ENCODE data around the gene TNFRSF1A. TPM values are rescaled to one million over a fixed set of nuclear protein-coding genes. Genes with fewer than 3 reads are reported as not detected.
A peak's percentile ranks its signal among the peaks of the same experiment; 100 is the strongest.

The TNFRSF1A gene
- total RNA-seq, 1 donor from 2014 or later = 79.1 TPM

DNA sequence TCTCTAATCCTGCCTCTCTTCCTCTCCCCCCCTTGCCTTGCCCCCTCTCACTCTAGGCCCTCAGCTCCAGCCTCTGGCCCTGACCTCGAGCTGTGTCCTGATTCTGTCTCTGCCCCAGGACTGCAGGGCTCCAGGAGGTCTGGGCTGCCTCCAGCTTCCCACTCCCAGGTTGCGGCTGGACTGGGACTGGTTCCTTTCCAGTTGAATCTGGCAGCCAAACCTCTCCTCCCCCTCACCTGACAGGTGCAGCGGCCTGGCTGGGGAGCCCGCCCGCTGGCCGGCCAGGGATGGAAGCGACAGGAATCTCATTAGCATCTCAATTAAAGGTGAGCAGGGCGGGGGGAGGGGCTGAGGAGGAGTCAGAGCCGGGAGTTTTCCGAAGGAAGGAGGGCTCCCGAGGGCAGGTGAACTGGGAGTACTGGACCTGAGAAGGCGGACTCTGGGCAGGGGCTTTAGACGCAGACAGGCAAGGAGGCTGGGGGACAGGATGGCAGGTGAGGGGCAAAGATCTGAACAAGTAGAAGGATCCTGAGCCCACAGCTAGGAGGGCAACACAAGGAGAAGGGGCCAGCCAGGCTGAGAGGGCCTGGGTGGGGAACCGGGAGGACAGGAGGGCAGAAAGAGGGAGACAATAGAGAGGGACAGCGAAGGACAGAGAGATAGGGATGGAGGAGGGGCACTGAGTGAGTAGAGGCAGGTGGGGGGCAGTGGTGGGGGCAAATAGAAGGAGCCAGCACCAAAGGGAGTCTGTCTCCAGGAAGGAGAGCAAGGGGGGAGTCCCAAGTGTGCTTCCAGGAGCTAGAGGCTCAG lies 33.6 kb upstream of the TNFRSF1A start, which contains the start of gene SCNN1A:
SCNN1A (minus strand) TSS at position 295 of the 810 bp plus-strand sequence. CDS start 780 bp downstream, outside the sequence.
- DNase-seq (ENCODE audit: extremely low spot score, unreplicated experiment) = no peak
- Mint-ChIP-seq H3K9me3 (no peaks in the 10 kb centered on the region), H3K4me3 (peak within 1 kb of the TSS; percentile 86), H3K27me3 (peaks cover 3% of the 10 kb centered on the region), H3K27ac (peak within 1 kb of the TSS; percentile 96), H3K36me3 (peaks cover 7% of the 10 kb centered on the region), H3K4me1 (ENCODE audit: unreplicated experiment) (peaks cover 27% of the 10 kb centered on the region)
- TF ChIP-seq, protein P1, sequence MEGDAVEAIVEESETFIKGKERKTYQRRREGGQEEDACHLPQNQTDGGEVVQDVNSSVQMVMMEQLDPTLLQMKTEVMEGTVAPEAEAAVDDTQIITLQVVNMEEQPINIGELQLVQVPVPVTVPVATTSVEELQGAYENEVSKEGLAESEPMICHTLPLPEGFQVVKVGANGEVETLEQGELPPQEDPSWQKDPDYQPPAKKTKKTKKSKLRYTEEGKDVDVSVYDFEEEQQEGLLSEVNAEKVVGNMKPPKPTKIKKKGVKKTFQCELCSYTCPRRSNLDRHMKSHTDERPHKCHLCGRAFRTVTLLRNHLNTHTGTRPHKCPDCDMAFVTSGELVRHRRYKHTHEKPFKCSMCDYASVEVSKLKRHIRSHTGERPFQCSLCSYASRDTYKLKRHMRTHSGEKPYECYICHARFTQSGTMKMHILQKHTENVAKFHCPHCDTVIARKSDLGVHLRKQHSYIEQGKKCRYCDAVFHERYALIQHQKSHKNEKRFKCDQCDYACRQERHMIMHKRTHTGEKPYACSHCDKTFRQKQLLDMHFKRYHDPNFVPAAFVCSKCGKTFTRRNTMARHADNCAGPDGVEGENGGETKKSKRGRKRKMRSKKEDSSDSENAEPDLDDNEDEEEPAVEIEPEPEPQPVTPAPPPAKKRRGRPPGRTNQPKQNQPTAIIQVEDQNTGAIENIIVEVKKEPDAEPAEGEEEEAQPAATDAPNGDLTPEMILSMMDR (conservative IDR thresholded peaks at IDR 0.05) = no peak

DNA sequence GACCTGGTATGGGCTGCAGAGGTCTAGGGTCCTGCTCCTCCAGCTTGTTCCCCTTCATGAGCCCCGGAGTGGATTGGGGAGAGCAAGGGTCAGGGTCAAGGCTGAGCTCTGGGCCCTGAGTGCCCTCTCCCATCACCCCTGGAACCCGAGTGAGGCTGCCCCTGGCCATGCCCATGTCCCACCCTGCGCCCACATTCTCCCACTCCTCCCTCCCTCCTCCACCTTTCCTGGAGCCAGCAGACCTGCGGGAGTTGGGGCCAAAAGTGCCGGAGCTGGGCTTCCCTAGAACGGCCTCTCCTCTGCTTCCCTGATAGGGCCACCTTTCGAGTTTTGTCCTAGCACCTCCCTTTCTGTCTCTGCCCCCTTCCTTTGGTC lies 32.9 kb upstream of the TNFRSF1A start:
- Mint-ChIP-seq H3K27ac (peak overlapping the region; percentile 92), H3K4me1 (ENCODE audit: unreplicated experiment) (peaks cover 28% of the 10 kb centered on the region), H3K9me3 (no peaks in the 10 kb centered on the region), H3K27me3 (peaks cover 3% of the 10 kb centered on the region), H3K4me3 (peak overlapping the region; percentile 86), H3K36me3 (peaks cover 7% of the 10 kb centered on the region)
- TF ChIP-seq, protein P1 (conservative IDR thresholded peaks at IDR 0.05) = no peak
- DNase-seq (ENCODE audit: extremely low spot score, unreplicated experiment) = no peak

DNA sequence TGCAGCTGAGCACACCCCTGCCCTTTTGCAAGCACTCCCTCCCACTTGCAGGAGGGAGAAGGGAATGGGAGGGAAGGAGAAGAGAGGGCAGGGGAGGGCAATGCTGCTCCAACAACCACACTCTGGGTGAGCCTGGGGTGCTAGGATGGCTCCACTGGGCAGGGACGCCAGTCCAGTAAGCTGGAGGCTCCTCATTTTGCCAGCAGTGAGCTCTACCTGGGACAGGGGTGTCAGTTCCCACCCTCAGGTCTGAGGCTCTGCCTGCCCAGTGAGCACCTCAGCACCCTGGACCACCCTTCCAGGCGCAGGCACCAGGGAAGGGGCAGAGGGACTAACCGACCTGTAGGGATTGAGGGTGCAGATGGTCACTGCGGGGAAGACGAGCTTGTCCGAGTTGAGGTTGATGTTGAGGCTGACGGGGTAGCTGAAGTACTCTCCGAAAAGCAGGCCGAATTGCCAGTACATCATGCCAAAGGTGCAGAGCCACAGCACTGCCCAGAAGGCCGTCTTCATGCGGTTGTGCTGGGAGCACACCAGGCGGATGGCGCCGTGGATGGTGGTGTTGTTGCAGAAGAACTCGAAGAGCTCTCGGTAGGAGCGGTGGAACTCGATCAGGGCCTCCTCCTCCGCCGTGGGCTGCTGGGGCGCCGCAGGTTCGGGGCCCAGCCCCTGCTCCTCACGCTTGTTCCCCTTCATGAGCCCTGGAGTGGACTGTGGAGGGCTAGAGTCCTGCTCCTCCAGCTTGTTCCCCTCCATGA lies 32.3 kb upstream of the TNFRSF1A start:
- Mint-ChIP-seq H3K4me1 (ENCODE audit: unreplicated experiment) (peaks cover 28% of the 10 kb centered on the region), H3K27ac (peak overlapping the region; percentile 96), H3K9me3 (no peaks in the 10 kb centered on the region), H3K27me3 (peaks cover 3% of the 10 kb centered on the region), H3K4me3 (peak overlapping the region; percentile 83), H3K36me3 (peaks cover 7% of the 10 kb centered on the region)
- DNase-seq (ENCODE audit: extremely low spot score, unreplicated experiment) = no peak
- TF ChIP-seq, protein P1 (conservative IDR thresholded peaks at IDR 0.05) = no peak

DNA sequence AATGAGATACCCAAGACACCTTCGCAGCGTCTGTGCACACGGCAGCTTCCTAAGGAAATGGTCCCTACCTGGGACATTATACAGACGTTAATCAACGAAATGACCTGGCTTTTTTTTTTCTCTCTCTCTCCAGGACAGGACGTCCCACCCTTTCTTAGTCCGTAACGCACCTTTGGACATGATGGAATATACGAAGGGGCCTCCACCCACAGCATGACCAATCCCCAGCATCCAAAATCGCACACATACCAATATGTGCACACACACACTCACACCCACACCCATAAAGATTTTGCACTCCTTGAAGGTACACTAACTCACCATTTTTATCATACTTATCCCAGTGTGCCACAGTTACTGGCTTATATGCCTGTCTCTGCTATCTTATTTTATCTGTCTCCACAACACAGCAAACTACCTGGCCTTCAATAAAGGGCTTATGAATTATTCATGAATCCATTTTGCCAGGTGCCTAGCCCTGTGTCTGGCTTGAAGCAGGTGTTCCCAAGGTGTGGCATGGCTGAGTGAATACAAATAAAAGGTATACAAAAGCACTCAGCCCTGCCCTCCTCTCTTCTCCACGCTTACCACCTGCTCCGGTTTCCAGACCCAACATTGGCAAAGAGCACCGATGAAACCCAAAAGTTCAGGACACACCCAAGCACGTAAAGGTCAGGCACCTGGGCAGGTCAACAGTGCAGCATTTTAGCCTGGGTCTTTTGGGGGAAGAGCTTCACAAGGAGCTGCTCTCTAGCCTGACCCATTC lies 31.3 kb upstream of the TNFRSF1A start:
- Mint-ChIP-seq H3K4me3 (peak overlapping the region; percentile 83), H3K27me3 (peaks cover 3% of the 10 kb centered on the region), H3K27ac (peak overlapping the region; percentile 96), H3K4me1 (ENCODE audit: unreplicated experiment) (peaks cover 28% of the 10 kb centered on the region), H3K36me3 (peaks cover 7% of the 10 kb centered on the region), H3K9me3 (no peaks in the 10 kb centered on the region)
- TF ChIP-seq, protein P1 (conservative IDR thresholded peaks at IDR 0.05) = no peak
- DNase-seq (ENCODE audit: extremely low spot score, unreplicated experiment) = no peak

DNA sequence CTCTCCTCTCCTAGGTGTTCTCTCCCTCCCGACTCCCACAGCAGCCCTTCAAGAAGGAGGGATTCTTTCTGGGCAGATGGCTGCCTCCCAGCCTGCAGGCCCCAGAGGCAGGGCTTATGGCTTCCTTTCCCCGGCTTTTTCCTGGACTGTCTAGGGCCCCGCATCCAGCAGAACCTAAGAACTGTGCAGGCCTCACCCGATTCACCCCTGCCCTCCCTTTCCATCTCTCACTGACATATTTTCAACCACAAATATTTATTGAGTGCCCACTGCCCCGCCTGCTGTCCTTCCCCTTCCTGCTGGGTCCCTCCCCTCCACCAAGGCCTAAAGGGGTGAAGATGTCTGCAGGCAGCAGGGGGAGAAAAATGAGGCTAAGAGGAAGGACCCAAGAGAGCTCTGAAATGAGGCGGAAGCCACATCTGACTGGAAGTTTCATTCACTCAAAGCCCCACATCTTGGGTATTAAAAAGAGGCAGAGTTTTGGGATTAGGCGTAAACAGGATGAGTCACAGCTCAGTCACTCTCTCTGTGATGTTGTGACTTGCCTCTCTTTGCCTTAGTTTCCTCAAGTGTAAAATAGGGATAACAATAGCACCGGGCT lies 30.6 kb upstream of the TNFRSF1A start:
- peaks cover 3% of the 10 kb centered on the region for H3K27me3 Mint-ChIP-seq
- TF ChIP-seq, protein P1 (conservative IDR thresholded peaks at IDR 0.05) = no peak
- peak overlapping the region; percentile 96 for H3K27ac Mint-ChIP-seq
- H3K4me1 Mint-ChIP-seq (ENCODE audit: unreplicated experiment) = peaks cover 28% of the 10 kb centered on the region
- no peaks in the 10 kb centered on the region for H3K9me3 Mint-ChIP-seq
- H3K36me3 Mint-ChIP-seq = peaks cover 7% of the 10 kb centered on the region
- peak overlapping the region; percentile 83 for H3K4me3 Mint-ChIP-seq
- no peak for DNase-seq (ENCODE audit: extremely low spot score, unreplicated experiment)
